ENCODE data around the gene OGFOD3.
"Not testable (repeated sequence)": the region's sequence is repeated elsewhere in the genome, so short reads cannot be mapped to it uniquely, and the experiment has no call there.

Gene OGFOD3

GRCh38 chr17:82388223-82388921 lies 30.0 kb downstream of the OGFOD3 start:
- DNase-seq (ENCODE audit: low read depth in 2 of 2) = no peak

GRCh38 chr17:82387705-82388106 lies 30.7 kb downstream of the OGFOD3 start:
- no peak for DNase-seq (ENCODE audit: low read depth in 2 of 2)

- DNase-seq (ENCODE audit: low read depth in 2 of 2) = no peak
Measured at GRCh38 chr17:82386881-82387704, 31.3 kb downstream of the OGFOD3 start.

- no peak for DNase-seq (ENCODE audit: low read depth in 2 of 2)
Measured at GRCh38 chr17:82386255-82386831, 32.0 kb downstream of the OGFOD3 start.

GRCh38 chr17:82385559-82386254 lies 32.7 kb downstream of the OGFOD3 start:
- DNase-seq (ENCODE audit: low read depth in 2 of 2) = no peak

- DNase-seq (ENCODE audit: low read depth in 2 of 2) = no peak
Measured at GRCh38 chr17:82384730-82385481, 33.5 kb downstream of the OGFOD3 start.

- DNase-seq (ENCODE audit: low read depth in 2 of 2) = no peak
Measured at GRCh38 chr17:82384051-82384729, 34.2 kb downstream of the OGFOD3 start.

- DNase-seq (ENCODE audit: low read depth in 2 of 2) = no peak
Measured at GRCh38 chr17:82383411-82383810, 35.0 kb downstream of the OGFOD3 start.

GRCh38 chr17:82382933-82383255 lies 35.5 kb downstream of the OGFOD3 start:
- no peak for DNase-seq (ENCODE audit: low read depth in 2 of 2)

- not testable (repeated sequence) for DNase-seq (ENCODE audit: low read depth in 2 of 2)
Measured at GRCh38 chr17:82382220-82382932, 36.0 kb downstream of the OGFOD3 start.

GRCh38 chr17:82381703-82382009 lies 36.7 kb downstream of the OGFOD3 start:
- not testable (repeated sequence) for DNase-seq (ENCODE audit: low read depth in 2 of 2)

- DNase-seq (ENCODE audit: low read depth in 2 of 2) = no peak
Measured at GRCh38 chr17:82380860-82381702, 37.3 kb downstream of the OGFOD3 start.

- no peak for DNase-seq (ENCODE audit: low read depth in 2 of 2)
Measured at GRCh38 chr17:82378741-82379021, 39.7 kb downstream of the OGFOD3 start.

GRCh38 chr17:82377924-82378740 lies 40.3 kb downstream of the OGFOD3 start:
- no peak for DNase-seq (ENCODE audit: low read depth in 2 of 2)

GRCh38 chr17:82377294-82377693 lies 41.1 kb downstream of the OGFOD3 start:
- DNase-seq (ENCODE audit: low read depth in 2 of 2) = not testable (repeated sequence)

GRCh38 chr17:82376042-82376730 lies 42.2 kb downstream of the OGFOD3 start:
- no peak for DNase-seq (ENCODE audit: low read depth in 2 of 2)

- no peak for DNase-seq (ENCODE audit: low read depth in 2 of 2)
Measured at GRCh38 chr17:82375359-82376041, 42.9 kb downstream of the OGFOD3 start.
